ENCODE measurements around the gene GPR152. TPM values are rescaled to one million over a fixed set of nuclear protein-coding genes. Genes with fewer than 3 reads are reported as not detected.

GPR152 gene
- total and polyA plus RNA-seq, 2 of the 8 experiments (the other 6 are each of a cell fraction or from before 2014, with no cell fraction given) = not detected

- no peak for TF ChIP-seq ASH2L (IDR thresholded peaks at IDR 0.05; ENCODE audit: low read length)
- TF ChIP-seq, protein P1, sequence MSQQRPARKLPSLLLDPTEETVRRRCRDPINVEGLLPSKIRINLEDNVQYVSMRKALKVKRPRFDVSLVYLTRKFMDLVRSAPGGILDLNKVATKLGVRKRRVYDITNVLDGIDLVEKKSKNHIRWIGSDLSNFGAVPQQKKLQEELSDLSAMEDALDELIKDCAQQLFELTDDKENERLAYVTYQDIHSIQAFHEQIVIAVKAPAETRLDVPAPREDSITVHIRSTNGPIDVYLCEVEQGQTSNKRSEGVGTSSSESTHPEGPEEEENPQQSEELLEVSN (IDR thresholded peaks at IDR 0.05) = no peak
Observed at GRCh38 chr11:67441731-67442351, 10.7 kb downstream of the GPR152 start (continued).

All from H1 (cell line).